GM18498 (cell line): ENCODE measurements around the gene SMARCA2.

Experiments used
- ATAC-seq: cut with Tn5 transposase; IDR thresholded peaks from one replicate; pipeline ENCODE4 v1.9.1; 2021; ENCODE audit warnings: mild to moderate bottlenecking, moderate library complexity; ENCODE audit not compliant: unreplicated experiment

SMARCA2 gene

DNA sequence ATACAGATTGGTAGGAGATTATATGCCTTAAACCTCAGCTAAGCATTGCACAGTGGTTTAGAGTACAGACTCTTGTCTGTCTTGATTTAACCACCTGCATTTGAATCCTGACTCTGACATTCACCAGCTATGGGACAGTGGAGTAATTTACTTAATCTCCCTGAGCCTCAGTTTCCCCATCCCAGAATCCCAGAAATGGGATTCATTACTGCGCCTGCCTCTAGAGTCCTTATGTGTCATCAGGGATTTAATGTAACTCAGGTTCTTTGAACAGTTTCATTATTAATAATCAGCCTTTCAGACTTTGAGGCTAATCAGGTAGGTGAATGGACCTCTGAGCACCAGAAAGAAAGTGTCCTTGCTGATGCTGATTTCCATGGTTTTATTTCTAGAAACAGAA is 149.1 kb downstream of the SMARCA2 start:
- no peak for ATAC-seq

- ATAC-seq = no peak
Measured at GRCh38 chr9:2166203-2166602, 151.1 kb downstream of the SMARCA2 start.

- ATAC-seq = no peak
Measured at GRCh38 chr9:2169035-2169434, 153.9 kb downstream of the SMARCA2 start.

- no peak for ATAC-seq
Measured at GRCh38 chr9:2170722-2171121, 155.6 kb downstream of the SMARCA2 start.

- ATAC-seq = no peak
Measured at GRCh38 chr9:2173170-2173569, 158.0 kb downstream of the SMARCA2 start.

- ATAC-seq = no peak
Measured at GRCh38 chr9:2173861-2174260, 158.7 kb downstream of the SMARCA2 start.

GRCh38 chr9:2174306-2174705 is 159.2 kb downstream of the SMARCA2 start:
- no peak for ATAC-seq

- no peak for ATAC-seq
Measured at GRCh38 chr9:2174911-2175310, 159.8 kb downstream of the SMARCA2 start.

DNA sequence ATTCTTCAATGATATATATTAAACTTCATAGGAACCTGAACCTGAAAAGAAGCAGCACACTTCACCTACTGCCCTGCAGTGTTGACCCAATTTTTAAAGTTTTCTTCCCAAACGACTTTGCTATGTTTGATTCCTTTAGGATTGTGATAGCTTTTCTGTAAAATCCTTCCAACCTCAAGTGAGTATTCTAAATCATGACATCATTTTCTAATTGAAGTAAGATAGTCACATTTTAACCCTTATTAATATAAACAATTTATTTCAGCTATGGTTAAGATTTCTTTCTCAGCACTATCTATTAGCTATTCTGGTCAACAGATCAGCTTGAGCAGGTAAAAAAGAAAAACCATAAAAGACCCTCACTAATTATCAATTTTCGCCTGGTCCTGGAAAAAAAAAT is 162.0 kb downstream of the SMARCA2 start:
- ATAC-seq = no peak

- ATAC-seq = no peak
Measured at GRCh38 chr9:2178034-2178734, 163.0 kb downstream of the SMARCA2 start.

DNA sequence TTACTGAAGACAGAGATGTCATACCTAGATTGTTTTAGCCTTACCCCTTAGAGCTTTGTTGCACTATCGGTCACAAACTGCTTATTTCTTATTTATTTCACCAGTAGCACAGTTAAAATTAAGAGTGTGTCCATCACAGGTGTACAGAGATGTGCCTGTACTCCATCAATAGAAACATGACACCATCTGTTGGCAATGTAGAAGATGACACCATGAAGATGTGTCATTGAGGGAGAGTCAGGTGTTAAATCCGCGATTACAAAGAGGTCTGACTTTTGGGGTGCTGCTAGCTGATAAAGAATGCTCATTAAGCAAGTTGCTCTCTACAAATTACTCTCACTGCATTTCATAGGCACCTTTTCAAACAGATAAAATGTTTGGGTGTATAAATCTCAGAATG is 164.4 kb downstream of the SMARCA2 start:
- ATAC-seq = no peak

DNA sequence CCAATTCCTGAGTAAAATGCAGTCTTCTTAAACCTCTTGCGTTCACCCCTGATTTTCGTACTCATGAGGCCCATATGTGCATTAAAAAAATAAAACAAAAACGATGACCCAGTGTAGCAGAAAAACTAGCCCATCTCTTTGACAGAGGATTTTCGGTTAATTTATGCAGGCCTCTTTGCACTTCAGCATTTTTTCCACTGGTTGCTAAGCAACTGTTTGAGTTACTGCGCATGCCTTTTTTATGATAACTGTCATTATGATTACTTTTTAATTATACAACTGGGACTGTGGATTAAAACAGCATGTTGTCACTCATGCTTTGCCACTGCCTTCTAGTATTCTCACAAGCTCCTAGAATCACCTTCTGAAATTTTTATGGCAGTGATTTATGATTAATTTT is 165.0 kb downstream of the SMARCA2 start:
- ATAC-seq = no peak

GRCh38 chr9:2180704-2181103 is 165.6 kb downstream of the SMARCA2 start:
- ATAC-seq = no peak

DNA sequence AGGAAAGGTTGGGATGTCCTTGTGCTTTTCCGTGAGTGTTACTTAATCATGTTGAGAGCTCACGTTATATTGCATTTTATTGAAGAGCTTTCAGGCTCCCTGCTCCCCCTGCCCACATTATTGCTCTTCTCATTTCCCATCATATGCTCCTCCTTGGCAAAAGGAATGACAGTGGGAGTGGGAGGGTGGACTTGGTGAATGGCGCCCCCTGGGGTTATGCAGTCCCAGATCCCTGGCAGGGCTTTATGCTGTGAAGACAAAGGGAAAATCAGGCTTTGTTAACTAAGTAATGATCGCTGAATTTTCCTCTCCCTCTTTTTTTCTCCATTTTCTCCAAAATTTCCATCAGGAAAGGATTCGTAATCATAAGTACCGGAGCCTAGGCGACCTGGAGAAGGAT is 166.6 kb downstream of the SMARCA2 start:
- no peak for ATAC-seq

GRCh38 chr9:2190939-2191608 is 175.9 kb downstream of the SMARCA2 start:
- ATAC-seq = no peak

- no peak for ATAC-seq
Measured at GRCh38 chr9:2191609-2191972, 176.4 kb downstream of the SMARCA2 start.

DNA sequence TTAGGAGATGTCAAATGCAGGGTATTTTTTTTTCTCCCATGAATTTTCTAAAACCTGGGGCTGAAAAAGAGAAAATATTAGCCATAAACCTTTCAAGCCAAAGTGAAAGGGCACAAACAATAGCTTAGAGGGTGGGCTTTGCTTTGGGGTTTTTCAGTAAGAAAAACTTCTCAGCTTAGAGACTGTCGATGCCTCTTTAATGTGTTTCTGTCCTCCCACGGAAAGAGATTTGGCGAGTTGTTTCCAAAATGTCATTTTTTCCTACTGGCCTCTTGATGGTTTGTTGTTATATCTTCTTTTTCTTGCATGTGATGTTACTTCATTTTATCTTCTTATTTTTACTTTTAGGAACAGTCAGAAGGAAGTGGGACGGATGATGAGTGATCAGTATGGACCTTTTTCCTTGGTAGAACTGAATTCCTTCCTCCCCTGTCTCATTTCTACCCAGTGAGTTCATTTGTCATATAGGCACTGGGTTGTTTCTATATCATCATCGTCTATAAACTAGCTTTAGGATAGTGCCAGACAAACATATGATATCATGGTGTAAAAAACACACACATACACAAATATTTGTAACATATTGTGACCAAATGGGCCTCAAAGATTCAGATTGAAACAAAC is 177.3 kb downstream of the SMARCA2 start:
- no peak for ATAC-seq

DNA sequence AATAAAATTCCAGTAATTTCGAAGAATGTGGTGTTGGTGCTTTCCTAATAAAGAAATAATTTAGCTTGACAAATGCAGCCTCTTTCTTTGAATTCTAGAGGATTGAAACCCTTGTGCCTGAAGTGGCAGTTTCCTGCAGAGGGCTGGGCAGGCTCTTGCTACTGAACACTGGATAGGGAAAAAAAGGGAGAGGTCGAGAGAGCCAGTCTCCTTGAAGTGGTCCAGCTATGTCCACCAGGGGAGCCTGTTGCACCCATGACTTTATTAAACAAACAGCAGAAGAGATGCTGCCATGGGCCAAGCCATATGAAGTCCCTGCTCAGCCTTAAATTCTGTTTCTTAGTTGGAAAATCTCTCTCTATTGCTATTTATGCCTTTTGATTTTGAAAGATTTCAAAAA is 178.4 kb downstream of the SMARCA2 start:
- ATAC-seq = no peak

DNA sequence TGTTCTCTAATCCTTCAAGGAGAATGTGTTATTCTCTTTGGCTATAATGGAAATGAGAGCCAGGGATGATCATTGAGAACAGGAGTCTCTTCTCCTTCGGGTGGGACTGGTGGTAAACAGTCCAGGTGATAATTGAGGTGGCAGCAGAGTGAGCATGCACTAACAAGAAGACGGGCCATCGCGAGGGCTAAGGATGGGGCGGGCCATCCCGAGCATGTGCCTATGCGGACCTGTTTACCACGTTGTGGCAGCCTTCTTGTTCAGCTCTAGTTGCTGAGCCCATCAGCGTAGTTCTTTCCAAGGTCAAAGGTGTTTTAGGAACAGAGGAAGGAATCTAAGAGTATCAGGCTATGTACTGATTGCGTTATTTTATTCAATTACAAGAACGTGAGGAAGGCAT is 180.1 kb downstream of the SMARCA2 start:
- no peak for ATAC-seq

- ATAC-seq = no peak
Measured at GRCh38 chr9:2196757-2197156, 181.6 kb downstream of the SMARCA2 start.

- no peak for ATAC-seq
Measured at GRCh38 chr9:2198956-2199635, 183.9 kb downstream of the SMARCA2 start.
